Activated T-cell treated with anti-CD3 and anti-CD28 coated beads for 24 hours (primary cell): ENCODE results near the gene POR.

Experiments
- DNase-seq: peaks from one replicate; pipeline ENCODE4 v3.0.0-alpha.2; 2020; ENCODE audit warnings: low read depth

Gene POR

DNA sequence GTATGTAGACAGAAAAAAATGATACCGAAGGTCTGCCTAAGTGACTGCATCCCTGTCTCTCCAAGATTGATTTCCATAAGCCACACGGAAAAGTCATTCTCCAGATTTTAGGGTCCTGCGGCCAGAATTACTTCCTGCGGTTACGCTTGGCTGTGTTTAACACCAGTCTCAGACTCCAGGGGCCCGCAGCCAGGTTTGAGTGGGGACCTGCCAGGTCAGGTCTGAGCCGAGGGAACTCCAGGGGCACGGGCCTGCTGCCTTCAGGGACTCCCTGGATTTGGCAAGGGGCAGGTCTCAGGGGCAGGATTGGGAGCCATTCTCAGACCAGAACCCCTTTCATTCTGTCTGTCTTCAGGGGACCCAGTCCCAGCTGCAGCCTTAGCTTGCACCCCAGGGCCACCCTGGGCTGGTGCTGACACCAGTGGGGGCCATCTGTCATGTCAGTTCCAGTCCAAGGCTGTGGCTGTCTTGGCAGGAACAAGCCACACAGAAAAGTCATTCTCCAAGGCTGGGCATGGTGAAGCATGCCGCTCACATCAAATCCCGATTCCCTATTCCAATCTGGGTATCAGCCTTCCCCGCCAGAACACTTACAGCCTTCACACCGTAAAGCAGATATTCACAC, 40.5 kb downstream of the POR start:
- DNase-seq: no peak

DNA sequence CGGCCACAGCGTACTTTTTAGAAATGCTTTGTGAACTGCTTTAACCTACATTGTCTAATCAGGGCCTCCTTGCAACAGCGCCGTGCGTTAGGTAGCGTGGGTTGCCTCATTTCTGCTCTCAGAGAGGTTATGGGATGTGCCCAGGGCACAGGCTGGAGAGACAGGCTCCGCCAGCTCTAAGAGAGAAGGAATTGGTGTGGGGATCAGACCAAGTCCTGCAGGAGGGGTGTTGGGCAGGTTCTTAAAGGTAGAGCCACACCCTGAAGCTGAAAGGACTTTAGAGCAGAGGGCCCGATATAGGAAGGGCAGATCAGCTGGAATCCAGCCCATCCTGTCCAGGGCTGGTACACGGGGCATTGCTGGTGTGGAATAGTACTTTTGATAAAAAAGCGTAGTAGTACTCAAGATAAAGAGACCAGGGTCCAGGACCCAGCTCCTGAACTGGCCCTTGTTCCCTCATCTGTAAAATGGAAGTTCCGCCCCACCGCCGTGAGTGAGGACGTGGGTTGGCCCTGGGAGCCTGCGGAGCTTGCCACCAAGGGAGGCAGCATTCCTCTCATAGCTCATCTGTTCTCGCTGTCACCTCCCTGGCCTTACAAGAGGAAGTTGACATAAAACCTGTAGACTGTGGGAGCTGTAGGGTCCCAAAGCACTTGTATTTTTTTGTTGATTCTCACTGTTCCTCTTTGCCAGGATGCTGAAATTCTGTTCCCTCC, 42.2 kb downstream of the POR start:
- DNase-seq: no peak

DNA sequence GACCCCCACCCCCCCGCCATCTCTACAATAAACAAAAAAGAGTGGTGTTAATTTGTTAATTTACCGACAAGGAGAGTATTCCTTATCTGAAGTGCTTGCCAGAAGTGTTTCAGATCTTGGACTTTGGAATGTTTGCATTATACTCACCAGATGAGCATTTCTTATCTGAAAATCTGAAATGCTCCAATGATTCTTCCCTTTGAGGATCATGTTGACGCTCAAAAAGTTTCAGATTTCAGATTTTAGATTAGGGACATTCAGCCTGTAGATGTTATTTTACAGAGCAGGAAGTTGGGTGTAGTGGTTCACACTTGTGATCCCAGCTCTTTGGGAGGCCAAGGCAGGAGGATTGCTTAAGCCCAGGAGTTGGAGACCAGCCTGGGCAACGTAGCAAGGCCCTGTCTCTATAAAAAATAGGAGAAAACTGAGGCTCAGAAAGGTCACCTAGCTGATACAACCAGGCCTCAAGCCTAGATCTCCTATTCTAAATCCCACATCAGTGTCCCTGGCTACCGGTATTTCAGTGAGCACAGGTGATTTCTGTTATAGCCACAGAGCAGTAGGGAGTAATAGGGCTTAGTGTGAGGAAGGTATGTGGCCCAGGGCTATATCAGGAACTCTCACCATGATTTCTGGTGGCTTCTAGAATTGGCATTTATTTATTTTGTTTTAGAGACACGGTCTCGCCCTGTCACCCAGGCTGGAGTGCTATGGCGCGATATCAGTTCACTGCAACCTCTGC, 44.0 kb downstream of the POR start:
- no peak for DNase-seq

DNA sequence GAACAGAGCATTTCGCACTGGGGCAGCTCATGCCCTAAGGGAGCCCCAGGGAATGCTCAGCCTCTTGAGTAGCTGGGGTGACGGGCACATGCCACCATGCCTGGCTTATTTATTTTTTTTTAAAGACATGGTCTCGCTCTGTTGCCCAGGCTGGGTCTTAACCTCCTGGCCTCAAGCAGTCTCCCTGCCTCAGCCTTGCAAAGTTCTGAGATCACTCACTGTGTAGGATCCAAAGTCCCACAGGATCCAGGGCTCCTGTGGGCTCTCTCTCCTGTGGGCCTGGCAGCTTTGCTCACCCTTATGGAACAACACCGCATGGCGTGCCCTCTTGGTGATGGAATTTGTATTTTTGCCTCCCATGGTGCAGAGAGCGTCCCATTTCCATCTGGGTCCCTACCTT, 45.4 kb downstream of the POR start:
- no peak for DNase-seq

DNA sequence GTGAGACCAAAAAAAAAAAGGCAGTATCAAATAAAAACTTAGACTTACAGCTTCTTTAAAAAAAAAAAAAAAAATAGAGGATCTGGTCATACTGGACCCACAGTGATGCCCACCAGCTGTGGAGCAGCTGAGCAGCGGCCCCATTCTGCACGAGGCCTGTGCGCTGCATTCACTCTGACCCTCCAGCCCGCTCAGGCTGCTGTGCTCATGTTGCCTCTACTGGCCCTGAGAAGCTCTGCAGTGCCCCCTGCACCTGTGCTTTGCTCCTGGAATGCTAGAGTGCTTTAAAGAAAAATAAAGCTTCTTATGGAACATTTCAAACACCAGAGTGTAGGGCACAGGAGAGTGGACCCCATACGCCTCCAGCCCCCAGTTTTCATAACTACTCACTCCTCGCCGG, 46.3 kb downstream of the POR start:
- DNase-seq: no peak

DNA sequence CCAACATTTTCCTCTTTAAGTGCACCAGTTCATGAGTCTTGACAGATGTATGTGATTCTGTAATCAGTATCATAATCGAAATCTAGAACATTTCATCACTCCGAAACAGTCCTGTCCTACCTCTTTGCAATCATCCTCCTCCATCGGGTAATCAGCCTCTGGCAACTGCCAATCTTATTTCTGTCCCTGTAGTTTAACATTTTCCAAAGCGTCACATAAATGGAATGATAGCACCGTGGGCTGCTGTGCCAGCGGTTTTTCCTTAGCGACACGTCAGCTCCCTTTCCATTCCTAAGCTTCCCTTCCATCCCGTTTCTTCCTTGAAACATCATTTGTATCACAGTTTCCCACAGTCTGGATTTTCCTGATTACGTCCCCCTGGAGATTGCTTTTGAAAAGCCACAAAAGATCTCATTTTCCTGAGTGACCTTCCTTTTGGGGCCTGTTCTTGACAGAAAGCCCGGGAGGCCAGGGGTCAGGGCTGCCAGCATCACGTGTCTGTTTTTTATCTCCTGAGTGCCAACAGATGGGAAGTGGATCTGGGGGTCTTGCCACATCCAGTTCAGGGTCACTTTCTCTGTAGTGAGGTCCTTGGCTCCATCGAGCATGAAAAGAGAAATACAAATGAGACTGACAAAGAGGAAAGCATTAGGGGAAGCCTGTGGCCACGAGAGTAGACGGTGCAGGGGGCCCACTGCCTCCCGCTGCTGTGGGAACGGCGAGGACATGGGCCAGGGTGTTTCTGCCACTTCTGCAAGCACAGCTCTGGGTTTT, 47.8 kb downstream of the POR start:
- no peak for DNase-seq

DNA sequence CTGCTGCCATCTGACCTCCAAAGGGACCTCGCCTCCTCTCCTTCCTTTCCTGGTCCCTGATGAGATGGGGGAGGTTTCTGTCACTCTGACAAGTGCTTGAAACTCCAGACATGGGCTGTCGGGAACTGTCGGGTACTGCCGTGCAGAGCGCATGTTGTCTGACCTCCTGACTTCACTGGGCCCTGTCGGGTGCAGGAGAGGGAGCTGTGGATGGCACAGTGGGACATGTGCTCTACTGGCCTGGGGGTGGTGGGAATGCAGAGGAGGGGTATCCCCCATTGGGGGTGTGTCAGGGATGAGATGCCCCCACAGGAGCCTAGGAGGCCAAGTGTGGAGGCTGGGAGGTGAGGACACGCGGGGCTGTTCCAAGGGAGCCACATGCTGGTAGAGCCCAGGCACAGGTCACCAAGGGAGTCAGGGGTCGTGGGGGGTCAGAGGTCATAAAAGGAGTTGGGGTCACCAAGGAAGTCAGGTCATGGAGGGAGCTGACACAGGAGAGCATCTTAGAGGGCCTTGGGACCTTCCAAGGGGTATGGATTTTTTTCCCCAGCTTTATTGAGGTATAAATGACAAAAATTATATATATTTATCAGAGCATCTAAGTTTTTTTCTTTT, 48.5 kb downstream of the POR start:
- no peak for DNase-seq

DNA sequence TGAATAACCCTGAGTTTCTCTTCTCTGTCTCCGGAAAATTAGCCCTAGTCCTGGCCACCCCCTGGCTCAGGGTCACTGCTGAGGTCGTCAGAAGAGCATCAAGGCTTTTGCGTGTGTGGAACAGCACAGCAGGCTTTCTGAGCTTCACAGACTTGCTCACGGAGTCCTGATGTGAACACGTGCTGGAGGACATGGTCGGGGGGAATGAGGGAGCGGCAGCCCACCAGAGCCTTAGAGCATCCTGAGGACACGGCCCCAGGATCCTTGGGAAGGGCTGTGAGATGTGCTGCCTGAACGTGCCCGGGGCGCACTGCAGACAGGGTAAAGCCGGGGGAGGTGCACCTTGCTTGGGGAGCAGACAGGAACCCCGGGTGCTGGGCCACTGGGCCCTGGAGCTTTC, 50.7 kb downstream of the POR start:
- DNase-seq: no peak

DNA sequence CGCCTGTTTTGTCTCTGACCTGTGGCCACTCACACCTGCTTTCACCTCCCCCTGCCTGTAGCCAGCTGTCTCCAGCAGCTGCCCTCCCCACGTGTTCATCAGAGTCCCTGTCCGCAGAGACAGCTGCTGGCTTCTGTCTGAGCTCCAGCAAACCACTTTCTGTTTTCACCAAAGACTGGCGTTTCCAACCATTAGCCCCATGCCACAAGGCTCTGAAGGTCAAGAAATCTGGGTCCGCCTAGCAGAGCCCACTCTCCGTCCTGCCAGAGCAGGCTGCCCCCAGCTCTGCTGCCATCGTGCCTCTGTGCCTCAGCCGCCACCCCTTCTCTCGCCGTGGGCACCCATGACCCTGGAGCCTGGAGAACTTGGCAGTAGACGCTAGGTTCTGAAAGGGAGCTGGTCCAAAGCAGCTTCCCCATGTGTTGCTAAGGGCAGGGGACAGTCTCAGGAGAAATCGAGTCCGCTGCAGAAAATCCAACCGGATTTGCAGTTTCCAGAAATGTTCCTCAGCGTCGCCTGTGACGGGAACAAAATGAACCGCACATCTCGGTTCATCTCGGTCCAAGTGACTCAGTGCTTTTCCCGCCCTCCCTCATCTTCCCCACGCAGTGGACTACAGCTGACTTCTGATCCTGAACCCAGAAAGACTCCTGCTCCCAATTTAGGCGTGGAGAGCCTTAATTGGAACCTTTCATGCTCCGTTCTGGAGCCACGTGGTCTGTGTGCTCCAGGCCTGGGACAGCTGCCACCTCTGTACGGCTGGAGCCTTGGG, 51.4 kb downstream of the POR start:
- DNase-seq: no peak

DNA sequence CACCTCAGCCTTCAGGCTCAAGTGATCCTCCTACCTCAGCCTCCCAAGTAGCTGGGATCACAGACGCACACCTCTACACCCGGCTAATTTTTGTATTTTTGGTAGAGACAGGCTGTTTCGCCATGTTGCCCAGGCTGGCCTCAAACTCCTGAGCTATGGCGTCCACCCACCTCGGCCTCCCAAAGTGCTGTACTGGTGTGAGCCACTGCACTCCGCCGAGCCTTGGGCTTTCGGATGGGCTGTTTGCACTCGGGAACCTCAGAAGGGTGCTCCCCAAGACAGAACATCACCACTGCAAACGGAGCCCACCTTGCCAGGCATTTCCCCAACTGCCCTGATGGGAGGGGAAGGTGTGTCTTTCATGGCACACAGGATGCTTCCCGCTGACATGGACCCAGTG, 52.1 kb downstream of the POR start:
- no peak for DNase-seq

DNA sequence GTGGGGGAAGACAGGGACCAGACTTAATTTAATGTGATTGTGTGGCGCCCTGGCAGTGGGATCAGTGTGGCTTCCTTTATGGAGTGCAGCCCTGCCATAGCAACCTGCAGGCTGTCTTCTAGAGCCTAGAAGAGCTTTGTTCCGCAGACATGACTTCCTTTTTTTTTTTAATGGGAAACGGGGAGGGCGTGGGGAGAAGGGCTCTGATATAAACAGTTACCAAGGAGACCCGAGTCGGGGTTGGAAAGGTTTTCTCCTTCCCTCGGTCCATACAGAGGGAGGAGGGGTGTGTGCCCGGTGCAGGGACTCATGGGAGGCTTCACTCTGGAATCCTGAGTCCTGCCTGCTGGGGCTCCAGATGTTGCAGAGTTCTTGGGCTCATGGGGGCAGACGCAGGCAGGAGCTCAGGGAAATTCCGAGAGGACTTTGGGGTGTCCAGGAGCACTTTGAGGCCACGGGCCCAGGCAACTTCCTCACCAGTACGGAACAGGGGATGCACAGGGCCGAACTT, 52.6 kb downstream of the POR start:
- DNase-seq: no peak

DNA sequence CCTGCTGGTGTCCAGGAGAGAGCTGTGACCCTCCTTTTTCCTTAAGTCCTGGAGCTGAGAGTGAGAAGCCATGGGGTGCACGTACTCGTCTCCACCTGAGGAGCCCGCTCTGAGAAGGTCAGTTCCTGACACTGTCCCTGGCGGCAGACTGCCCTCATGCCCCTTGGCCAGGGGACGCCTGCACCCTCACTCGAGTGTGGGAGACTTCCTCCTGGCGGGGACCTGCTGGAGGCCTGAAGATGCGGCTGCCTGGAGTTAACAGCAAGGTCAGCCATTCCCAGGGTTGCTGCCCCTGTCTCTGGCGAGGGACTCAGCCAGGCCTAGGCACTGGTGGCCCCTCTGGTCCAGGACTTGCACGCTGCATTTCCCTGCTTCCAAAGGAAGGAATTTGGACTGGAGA, 53.1 kb downstream of the POR start:
- DNase-seq: no peak

DNA sequence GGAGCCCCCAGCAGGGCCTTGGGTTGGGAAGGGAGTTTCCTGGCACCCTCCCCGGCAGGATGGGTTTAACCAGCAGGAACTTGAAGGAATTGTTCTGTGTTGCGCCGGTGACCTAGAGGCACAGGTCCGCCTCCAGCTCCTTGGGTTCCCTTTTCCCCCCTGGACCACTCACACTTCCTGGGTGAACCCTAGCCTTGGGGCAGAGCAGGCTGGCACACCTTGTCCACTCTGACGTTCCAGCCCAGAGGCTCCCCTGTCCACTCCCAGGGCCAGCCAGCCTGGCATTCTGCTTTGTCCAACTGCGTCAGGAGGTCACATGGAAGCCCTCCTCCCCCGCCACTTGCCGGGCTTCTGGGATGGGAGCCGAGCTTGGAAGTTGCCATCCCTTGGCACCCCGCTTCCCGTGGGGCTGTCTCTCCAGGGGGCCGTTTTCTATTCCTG, 53.6 kb downstream of the POR start:
- DNase-seq: no peak

DNA sequence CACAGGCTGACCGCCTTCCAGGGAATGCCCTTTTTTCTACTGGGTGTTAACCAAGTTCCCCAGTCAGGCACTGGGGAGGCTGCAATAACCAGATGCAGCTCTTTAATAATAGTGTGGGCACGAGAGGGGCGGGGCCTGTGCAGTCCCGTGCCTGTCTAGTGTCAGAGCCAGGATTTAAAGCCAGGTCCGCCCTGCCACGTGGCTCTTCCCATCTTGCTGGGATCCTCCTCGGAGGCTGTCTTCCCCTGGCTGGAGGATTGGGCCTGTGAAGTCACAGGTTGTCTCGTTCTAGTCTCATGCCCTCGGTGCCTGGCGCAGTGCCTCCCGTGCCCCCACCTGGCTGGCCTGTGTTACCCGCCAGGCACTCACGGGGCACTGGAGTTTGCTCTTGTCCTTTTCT, 54.2 kb downstream of the POR start:
- no peak for DNase-seq

DNA sequence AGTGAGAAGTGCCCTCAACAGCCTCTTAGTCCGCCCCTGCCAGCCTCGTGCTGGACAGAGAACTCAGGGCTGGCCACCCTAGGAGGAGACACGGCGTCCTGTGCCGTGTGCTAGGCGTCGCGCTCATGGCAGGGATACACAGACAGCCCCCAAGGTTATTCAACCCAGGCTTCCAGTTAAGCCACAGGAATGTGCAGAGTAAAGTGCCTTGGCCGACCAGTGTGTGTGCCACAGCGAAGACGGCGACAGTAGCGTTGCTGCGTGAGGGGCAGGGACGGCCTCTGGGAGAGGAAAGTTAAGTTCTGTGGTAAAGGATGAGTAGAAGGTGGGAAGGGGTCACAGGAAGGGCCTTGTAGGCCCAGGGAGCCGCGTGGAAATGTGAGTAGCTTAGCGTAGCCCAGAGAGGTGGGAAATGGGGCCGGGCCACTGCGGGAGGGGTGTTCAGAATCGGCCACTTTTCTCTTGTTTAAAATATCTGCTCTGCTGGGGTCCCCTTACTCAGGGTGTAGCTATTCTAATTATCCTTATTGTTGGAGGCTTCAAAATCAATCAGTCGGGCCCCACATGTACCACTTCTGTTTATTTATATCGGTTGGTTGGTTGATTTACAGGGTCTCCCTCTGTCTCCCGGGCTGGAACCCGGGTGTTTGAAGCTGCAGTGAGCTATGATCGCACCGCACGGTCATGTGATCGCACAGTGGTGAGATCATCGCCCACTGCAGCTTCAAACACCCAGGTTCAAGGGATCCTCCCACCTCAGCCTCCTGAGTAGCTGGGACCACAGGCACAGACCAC, 54.9 kb downstream of the POR start:
- DNase-seq: no peak

DNA sequence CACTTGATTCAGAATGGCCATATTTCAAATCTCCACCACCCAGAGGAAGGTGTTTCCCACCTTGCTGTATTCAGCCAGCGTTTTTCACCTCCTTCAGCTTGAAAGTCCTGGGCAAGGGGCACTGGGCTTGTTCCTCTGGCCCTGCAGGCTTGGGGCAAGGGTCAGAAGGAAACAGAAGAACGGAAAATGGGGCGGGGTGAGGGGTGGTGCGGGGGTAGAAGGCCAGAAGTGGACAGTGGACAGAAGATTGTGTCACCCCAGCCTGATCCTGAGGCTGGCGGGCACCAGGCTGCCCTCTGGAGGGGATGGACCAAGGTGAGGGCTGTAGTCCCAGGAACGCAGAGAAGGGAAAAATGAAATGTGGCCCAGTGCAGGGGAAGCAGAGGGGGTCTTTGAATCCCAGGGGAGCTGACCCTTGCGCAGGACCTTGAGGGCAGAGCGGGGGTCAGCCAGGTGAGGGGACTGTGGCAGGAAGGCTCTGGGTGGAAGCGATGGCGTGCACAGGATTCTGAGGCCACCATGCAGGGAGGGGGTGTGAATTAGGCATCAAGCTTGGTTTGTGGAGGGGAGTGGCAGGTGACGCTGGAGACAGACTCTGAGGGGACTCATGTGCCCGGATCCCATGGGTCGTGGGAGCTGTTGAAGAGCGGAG, 56.5 kb downstream of the POR start:
- no peak for DNase-seq

DNA sequence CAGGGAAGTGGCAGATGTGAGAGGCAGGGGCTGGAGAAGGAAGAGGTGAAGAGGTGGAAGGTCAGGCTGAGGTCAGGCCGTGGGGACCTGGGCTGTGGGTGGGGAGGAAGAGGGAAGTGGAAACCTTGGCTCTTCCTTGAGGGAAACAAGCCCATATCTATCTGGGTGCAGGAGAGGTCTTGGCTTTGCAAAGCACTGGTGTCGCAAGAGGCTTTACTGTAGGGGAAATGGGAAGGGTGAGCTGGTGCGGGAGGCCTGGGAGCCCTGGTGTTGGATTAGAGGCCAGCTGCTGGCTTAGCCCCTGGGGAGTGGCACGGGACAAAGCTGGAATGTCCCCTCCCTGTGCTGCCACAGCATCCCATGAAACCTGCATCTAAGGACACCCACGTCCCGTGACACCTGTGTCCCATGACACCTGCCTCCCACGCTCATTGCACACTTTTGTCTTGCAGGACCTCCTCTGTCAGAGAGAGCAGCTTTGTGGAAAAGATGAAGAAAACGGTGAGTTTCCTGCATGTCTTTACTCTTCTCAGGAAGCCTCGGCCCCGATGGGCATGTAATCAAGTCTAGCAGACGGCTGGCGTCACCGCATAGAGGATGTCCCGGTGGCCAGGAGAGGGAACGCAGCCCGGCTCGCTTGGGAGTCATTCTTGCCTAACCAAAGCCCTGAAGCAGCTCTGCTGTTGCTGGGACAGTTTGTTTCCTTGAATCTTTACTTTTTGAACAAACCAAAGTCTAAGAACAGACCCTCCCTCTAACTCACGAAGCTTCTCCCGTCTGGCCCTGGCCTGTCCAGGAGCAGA, 57.2 kb downstream of the POR start:
- no peak for DNase-seq

DNA sequence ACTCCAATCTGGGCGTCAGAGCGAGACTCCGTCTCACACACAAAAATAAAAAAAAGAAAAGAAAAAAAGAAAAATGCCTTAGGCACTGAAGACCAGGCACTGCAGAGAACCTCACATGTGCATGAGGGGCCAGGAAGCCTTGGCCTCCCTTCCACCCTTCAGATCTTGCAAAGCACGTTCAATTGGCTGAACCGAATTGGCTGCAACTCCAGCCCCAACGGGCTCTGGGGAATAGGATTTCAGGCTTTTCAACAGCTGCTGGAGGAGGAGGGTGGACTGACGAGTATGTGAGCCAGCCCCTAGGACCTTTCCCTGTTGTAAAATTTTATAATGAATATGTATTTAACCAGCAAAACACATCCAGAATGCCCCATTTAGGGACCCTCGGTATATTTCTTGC, 62.8 kb downstream of the POR start:
- DNase-seq: no peak
